Left lung (tissue), 10 donors: Measurements from ENCODE around the gene IFT122. TPM values are rescaled to one million over a fixed set of nuclear protein-coding genes. Genes with fewer than 3 reads are reported as not detected.
"Not testable (repeated sequence)": the region's sequence is repeated elsewhere in the genome, so short reads cannot be mapped to it uniquely, and the experiment has no call there.

Experiments
- ATAC-seq: fragments of 200-7000 bp; cut with Tn5 transposase; one replicate; pipeline ENCODE4 v1.9.1; 2020; ENCODE audit warnings: moderate library complexity
- DNase-seq, 4 donors: peaks; one replicate each; pipeline ENCODE4 v3.0.0-alpha.2; 2013 to 2020
- H3K27ac ChIP-seq, 2 donors: fragments of 200-600 bp; sonication (generic) in 1 of 2; one replicate each; pipeline versions ENCODE4 v1.5.0 to v1.8.0; 2020 to 2021
- H3K27me3 ChIP-seq, 2 donors: fragments of 200-600 bp; sonication (generic) in 1 of 2; one replicate each; pipeline versions ENCODE4 v1.5.0 to v1.8.0; 2020 to 2021
- H3K36me3 ChIP-seq, 2 donors: fragments of 200-600 bp; sonication (generic) in 1 of 2; one replicate each; pipeline versions ENCODE4 v1.5.0 to v1.8.0; 2020 to 2021
- H3K4me1 ChIP-seq, 2 donors: fragments of 200-600 bp; one replicate each; pipeline ENCODE4 v1.8.0; 2021
- H3K4me3 ChIP-seq, 2 donors: fragments of 200-600 bp; sonication (generic) in 1 of 2; one replicate each; pipeline versions ENCODE4 v1.5.0 to v1.8.0; 2020 to 2021; ENCODE audit warnings: mild to moderate bottlenecking in 1 of 2
- H3K9me3 ChIP-seq, 2 donors: fragments of 200-600 bp; sonication (generic) in 1 of 2; one replicate each; pipeline versions ENCODE4 v1.5.0 to v1.8.0; 2020 to 2021
- CTCF ChIP-seq, 2 donors: fragments of 200-600 bp; sonication (generic) in 1 of 2; IDR thresholded peaks; one replicate each; pipeline versions ENCODE4 v1.5.0 to v1.8.0; 2021; ENCODE audit warnings: antibody characterized with exemption in 2 of 2
- intact Hi-C, 2 donors: fragments of 100-400 bp; cut with DNase I; formaldehyde crosslinking; loops; one replicate each; pipeline versions ENCODE4 v1.11.2 to v1.14.2; 2022
- polyA plus RNA-seq, 6 donors: library from polyadenylated mRNA; unstranded; fragments of 120-200 nt; gene quantifications; one replicate each; pipeline ENCODE4 v1.2.1, GENCODE V29; 2013; ENCODE audit not compliant: insufficient read length in 6 of 6
- total RNA-seq, 2 donors: library from RNA; stranded (reverse); fragmentation: NEBNext Ultra II Directional; extraction: Animal tissue kit (Norgen Biotek cat#: 25700); gene quantifications; one replicate each; pipeline ENCODE4 v1.2.1, GENCODE V29; 2021
- donor health status: DM: no; HTN: yes; CAD: no.
- donor health status: DM: no; HTN: no; CAD: no.

IFT122 gene
- total and polyA plus RNA-seq, 8 donors: 21.2 to 79.7 (median 71.3) TPM

- DNase-seq (no peak), ATAC-seq (no peak)
- Histone ChIP-seq H3K27me3 (no peaks in the 10 kb centered on the region), H3K27ac (no peak overlapping the region), H3K36me3 (no peaks in the 10 kb centered on the region), H3K4me3 (no peak overlapping the region), H3K9me3 (no peaks in the 10 kb centered on the region), H3K4me1 (no peaks in the 10 kb centered on the region)
- intact Hi-C loops: no loop called here
- TF ChIP-seq CTCF (IDR thresholded peaks at IDR 0.05): no peak
Measured at GRCh38 chr3:129412542-129413198, 27.4 kb upstream of the IFT122 start.

- H3K4me1 ChIP-seq, DNase-seq, intact Hi-C loops, H3K9me3 ChIP-seq, H3K4me3 ChIP-seq, ATAC-seq, H3K36me3 ChIP-seq, H3K27me3 ChIP-seq: not testable (repeated sequence)
- H3K27ac ChIP-seq: peak overlapping the region in 1 of 2 donors; percentile 30
Measured at GRCh38 chr3:129413238-129413637, 26.8 kb upstream of the IFT122 start.

- Histone ChIP-seq H3K4me3 (no peak overlapping the region), H3K27me3 (no peaks in the 10 kb centered on the region), H3K9me3 (no peaks in the 10 kb centered on the region), H3K4me1 (no peaks in the 10 kb centered on the region), H3K36me3 (no peaks in the 10 kb centered on the region), H3K27ac (peak overlapping the region; percentile 30 to 37)
- no peak for TF ChIP-seq CTCF (IDR thresholded peaks at IDR 0.05)
- ATAC-seq (peak; percentile 47), DNase-seq (peak in 1 of 4 donors; percentile 52)
- intact Hi-C loops: no loop called here
Measured at GRCh38 chr3:129413687-129414506, 26.1 kb upstream of the IFT122 start.

DNA sequence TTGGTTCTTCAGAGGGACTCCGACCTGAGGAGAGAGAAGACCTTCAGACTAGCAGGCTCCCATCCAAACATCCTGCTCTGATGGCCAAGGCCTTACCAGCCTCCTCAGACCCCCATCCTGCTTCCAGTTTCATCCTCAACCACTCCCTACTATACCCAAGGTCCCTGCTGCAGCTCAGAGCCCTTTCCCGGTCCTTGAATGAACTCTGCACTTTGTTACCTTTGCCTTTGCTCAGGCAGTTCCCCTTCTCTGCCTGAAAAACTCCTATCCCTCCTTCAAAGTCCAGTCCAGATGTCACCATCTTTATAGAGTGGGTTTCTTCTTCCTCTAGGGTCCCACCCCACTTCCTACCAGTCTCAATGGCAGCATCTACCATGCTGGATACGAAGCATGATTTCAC is 24.6 kb upstream of the IFT122 start:
- intact Hi-C loops: no loop called here
- no peak overlapping the region for H3K27ac ChIP-seq
- no peak overlapping the region for H3K4me3 ChIP-seq
- H3K9me3 ChIP-seq: no peaks in the 10 kb centered on the region
- H3K36me3 ChIP-seq: no peaks in the 10 kb centered on the region
- H3K27me3 ChIP-seq: no peaks in the 10 kb centered on the region
- ATAC-seq (no peak), DNase-seq (no peak)
- TF ChIP-seq CTCF (IDR thresholded peaks at IDR 0.05): no peak
- H3K4me1 ChIP-seq: no peaks in the 10 kb centered on the region

DNA sequence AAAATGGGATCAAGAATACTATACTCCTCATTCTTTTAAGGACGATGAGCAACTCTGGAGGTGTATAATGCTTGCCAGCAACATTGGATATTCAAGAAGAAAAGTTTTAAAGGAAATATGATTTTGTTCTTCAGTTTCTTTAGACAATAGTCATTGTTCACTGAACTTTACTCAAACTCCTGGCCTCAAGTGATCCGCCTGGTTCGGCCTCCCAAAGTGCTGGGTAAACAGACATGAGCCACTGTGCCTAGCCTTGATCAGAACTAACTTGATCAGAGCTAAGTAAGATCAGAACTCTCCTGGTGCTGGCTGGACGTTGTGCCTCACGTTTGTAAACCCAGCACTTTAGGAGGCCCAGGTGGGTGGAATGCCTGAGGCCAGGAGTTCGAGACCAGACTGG is 24.2 kb upstream of the IFT122 start:
- H3K9me3 ChIP-seq: no peaks in the 10 kb centered on the region
- H3K36me3 ChIP-seq: no peaks in the 10 kb centered on the region
- intact Hi-C loops: no loop called here
- ATAC-seq: no peak
- H3K27me3 ChIP-seq: no peaks in the 10 kb centered on the region
- no peaks in the 10 kb centered on the region for H3K4me1 ChIP-seq
- H3K4me3 ChIP-seq: no peak overlapping the region
- TF ChIP-seq CTCF (IDR thresholded peaks at IDR 0.05): no peak
- H3K27ac ChIP-seq: no peak overlapping the region
- DNase-seq: no peak
